Testis (tissue), 2 donors: ENCODE data around the gene CDC16.

Source experiments
- POLR2A ChIP-seq: fragments of 450-650 bp; IDR thresholded peaks from one replicate; pipeline ENCODE4 v1.6.1; 2017; ENCODE audit warnings: antibody characterized with exemption, mild to moderate bottlenecking, moderate library complexity
- TF ChIP-seq, protein P1 (sequence below), 3 experiments: fragments of 450-650 bp in 2 of 3; fragments of 200-600 bp in 1 of 3; sonication (generic) in 1 of 3; IDR thresholded peaks; one replicate each; pipeline ENCODE4 v1.5.1; 2016 to 2019; ENCODE audit warnings: antibody characterized with exemption in 3 of 3, mild to moderate bottlenecking in 2 of 3, moderate library complexity in 1 of 3

DNA sequence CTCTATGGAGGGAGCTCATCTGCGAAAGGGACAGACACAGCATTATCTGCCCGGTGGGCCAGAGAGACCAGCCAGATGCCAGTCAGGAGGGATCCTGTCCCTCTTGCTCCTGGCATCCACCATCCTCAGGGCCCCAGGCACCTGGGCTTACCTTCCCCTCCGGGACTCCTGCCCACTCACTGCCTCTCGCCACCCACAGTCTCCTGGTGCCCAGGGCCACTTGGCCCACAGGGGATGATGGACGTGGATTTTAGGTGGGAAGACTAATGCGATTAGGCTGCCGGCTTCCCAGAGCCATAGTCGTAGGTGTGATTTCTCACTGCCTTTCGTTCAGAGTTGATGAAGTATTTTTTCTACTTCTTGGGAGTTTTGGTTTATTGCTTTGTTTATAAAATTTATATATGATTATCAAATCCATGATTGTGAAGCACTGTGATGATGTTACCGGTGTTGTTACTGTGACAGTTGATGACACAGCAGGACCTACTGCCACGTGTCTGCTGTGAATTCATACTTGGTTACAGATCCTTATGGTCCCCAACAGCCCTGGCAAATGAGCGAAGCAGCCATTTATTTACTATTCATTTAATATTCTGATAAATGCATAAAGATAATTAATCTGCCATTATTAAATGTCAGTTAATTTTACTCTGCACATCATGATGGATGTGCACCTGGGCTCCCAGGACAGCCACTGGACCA, 65.1 kb downstream of the CDC16 start:
- TF ChIP-seq, protein P1, sequence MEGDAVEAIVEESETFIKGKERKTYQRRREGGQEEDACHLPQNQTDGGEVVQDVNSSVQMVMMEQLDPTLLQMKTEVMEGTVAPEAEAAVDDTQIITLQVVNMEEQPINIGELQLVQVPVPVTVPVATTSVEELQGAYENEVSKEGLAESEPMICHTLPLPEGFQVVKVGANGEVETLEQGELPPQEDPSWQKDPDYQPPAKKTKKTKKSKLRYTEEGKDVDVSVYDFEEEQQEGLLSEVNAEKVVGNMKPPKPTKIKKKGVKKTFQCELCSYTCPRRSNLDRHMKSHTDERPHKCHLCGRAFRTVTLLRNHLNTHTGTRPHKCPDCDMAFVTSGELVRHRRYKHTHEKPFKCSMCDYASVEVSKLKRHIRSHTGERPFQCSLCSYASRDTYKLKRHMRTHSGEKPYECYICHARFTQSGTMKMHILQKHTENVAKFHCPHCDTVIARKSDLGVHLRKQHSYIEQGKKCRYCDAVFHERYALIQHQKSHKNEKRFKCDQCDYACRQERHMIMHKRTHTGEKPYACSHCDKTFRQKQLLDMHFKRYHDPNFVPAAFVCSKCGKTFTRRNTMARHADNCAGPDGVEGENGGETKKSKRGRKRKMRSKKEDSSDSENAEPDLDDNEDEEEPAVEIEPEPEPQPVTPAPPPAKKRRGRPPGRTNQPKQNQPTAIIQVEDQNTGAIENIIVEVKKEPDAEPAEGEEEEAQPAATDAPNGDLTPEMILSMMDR (IDR thresholded peaks at IDR 0.05), result no peak
- TF ChIP-seq POLR2A, result no peak
